OCI-LY1 (cell line): Measurements from ENCODE around the gene ACKR2.

Experiments
- H2AFZ ChIP-seq: fragments of 200-600 bp; sonication (generic), shearing (Covaris generic); 2 replicates; pipeline ENCODE4 v1.6.0; 2014; ENCODE audit warnings: antibody characterized with exemption, mild to moderate bottlenecking, low read length
- H3F3A ChIP-seq: fragments of 200-600 bp; sonication (generic), shearing (Covaris generic); 2 replicates; pipeline ENCODE4 v1.6.0; 2014; ENCODE audit warnings: mild to moderate bottlenecking, antibody characterized with exemption, low read length, moderate library complexity; ENCODE audit not compliant: insufficient read depth
- H3K27ac ChIP-seq: fragments of 200-600 bp; sonication (generic); 2 replicates; pipeline ENCODE4 v1.5.1; 2014; ENCODE audit warnings: low read length, mixed run types, mild to moderate bottlenecking, low read depth; ENCODE audit not compliant: poor library complexity, severe bottlenecking
- H3K27me3 ChIP-seq: fragments of 200-600 bp; sonication (generic); 2 replicates; pipeline ENCODE4 v1.6.0; 2014; ENCODE audit warnings: antibody characterized with exemption, mild to moderate bottlenecking, low read length, moderate library complexity; ENCODE audit not compliant: insufficient read depth
- H3K36me3 ChIP-seq: fragments of 200-600 bp; sonication (generic); 2 replicates; pipeline ENCODE4 v1.6.1; 2014; ENCODE audit warnings: mild to moderate bottlenecking, antibody characterized with exemption, low read length, moderate library complexity, mixed read lengths; ENCODE audit not compliant: insufficient read depth
- H3K4me1 ChIP-seq: fragments of 200-600 bp; sonication (generic); 2 replicates; pipeline ENCODE4 v1.5.1; 2014; ENCODE audit warnings: mild to moderate bottlenecking, low read length, moderate library complexity; ENCODE audit not compliant: insufficient read depth, severe bottlenecking
- H3K4me2 ChIP-seq: fragments of 200-600 bp; sonication (generic), shearing (Covaris generic); 2 replicates; pipeline ENCODE4 v1.6.1; 2014; ENCODE audit warnings: low read length
- H3K4me3 ChIP-seq: fragments of 200-600 bp; sonication (generic); 2 replicates; pipeline ENCODE4 v1.5.1; 2014; ENCODE audit warnings: low read length, low read depth, mild to moderate bottlenecking, mixed read lengths; ENCODE audit not compliant: poor library complexity, severe bottlenecking
- H3K79me2 ChIP-seq: fragments of 200-600 bp; shearing (Covaris generic); 2 replicates; pipeline ENCODE4 v1.6.1; 2016; ENCODE audit warnings: mixed run types, low read length, mixed read lengths; ENCODE audit not compliant: insufficient read depth
- H3K9ac ChIP-seq: fragments of 200-600 bp; sonication (generic), shearing (Covaris generic); 2 replicates; pipeline ENCODE4 v1.6.1; 2014; ENCODE audit warnings: mild to moderate bottlenecking, low read length, mixed read lengths
- H3K9me2 ChIP-seq: fragments of 200-600 bp; sonication (generic), shearing (Covaris generic); 2 replicates; pipeline ENCODE4 v1.6.1; 2014; ENCODE audit warnings: low read depth, mild to moderate bottlenecking, low read length, mixed read lengths
- H3K9me3 ChIP-seq: fragments of 200-600 bp; shearing (Covaris generic); 2 replicates; pipeline ENCODE4 v1.6.1; 2014; ENCODE audit warnings: low read length, mixed read lengths
- H4K20me1 ChIP-seq: fragments of 200-600 bp; sonication (generic), shearing (Covaris generic); 2 replicates; pipeline ENCODE4 v1.6.0; 2016; ENCODE audit warnings: mild to moderate bottlenecking, low read length; ENCODE audit not compliant: insufficient read depth
- EZH2 ChIP-seq: fragments of 200-600 bp; sonication (generic), shearing (Covaris generic); IDR thresholded peaks from 2 replicates; pipeline ENCODE4 v1.8.0; 2017; ENCODE audit warnings: borderline replicate concordance, mixed run types, mild to moderate bottlenecking, antibody characterized with exemption, low read length, moderate library complexity, mixed read lengths
- TF ChIP-seq, protein P1 (sequence below): fragments of 200-600 bp; sonication (generic), shearing (Covaris generic); IDR thresholded peaks from 2 replicates; pipeline ENCODE4 v1.5.1; 2017; ENCODE audit warnings: mild to moderate bottlenecking, antibody characterized with exemption, low read length, moderate library complexity, mixed read lengths

The ACKR2 gene

GRCh38 chr3:42814246-42814645 lies 5.0 kb downstream of the ACKR2 start:
- H3K9ac ChIP-seq = no peak overlapping the region
- no peaks in the 10 kb centered on the region for H3F3A ChIP-seq
- no peaks in the 10 kb centered on the region for H3K36me3 ChIP-seq
- H3K9me2 ChIP-seq = no peaks in the 10 kb centered on the region
- TF ChIP-seq, protein P1, sequence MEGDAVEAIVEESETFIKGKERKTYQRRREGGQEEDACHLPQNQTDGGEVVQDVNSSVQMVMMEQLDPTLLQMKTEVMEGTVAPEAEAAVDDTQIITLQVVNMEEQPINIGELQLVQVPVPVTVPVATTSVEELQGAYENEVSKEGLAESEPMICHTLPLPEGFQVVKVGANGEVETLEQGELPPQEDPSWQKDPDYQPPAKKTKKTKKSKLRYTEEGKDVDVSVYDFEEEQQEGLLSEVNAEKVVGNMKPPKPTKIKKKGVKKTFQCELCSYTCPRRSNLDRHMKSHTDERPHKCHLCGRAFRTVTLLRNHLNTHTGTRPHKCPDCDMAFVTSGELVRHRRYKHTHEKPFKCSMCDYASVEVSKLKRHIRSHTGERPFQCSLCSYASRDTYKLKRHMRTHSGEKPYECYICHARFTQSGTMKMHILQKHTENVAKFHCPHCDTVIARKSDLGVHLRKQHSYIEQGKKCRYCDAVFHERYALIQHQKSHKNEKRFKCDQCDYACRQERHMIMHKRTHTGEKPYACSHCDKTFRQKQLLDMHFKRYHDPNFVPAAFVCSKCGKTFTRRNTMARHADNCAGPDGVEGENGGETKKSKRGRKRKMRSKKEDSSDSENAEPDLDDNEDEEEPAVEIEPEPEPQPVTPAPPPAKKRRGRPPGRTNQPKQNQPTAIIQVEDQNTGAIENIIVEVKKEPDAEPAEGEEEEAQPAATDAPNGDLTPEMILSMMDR = no peak
- no peak for TF ChIP-seq EZH2
- H3K27ac ChIP-seq = no peak overlapping the region
- no peak overlapping the region for H3K4me3 ChIP-seq
- no peaks in the 10 kb centered on the region for H3K9me3 ChIP-seq
- H3K79me2 ChIP-seq = no peaks in the 10 kb centered on the region
- no peaks in the 10 kb centered on the region for H4K20me1 ChIP-seq
- H2AFZ ChIP-seq = no peak overlapping the region
- H3K4me2 ChIP-seq = no peak overlapping the region
- H3K27me3 ChIP-seq = peaks cover 4% of the 10 kb centered on the region; the same call in 1 of the 2 replicates
- H3K4me1 ChIP-seq = no peaks in the 10 kb centered on the region

DNA sequence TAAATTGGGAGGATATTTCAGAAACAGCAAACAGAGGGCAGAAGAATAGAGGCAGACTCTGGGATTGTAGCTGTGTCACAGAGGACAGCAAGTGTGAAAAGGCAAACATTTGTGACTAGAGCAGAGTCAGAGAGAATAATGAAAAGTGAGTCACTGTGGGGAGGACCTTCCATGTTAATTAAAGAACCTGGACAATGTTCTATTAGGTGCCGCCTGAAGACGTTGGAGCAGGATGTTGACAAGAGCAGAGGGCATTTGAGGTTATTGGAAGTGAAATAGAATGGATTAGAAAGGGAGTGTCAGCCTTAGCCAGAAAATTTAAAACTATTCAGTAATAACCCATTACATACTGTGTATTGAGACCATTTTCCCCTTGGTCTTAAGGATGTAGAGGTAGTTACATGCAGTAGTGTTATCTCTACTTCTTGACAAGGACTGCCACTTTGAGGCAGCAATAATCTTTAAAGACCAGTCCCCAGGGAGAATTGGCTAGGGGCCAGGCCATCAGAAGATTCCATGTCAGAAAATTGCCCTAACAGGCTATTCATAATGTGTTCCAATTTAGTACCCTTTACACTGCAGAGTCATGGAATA lies 5.8 kb downstream of the ACKR2 start:
- Histone ChIP-seq H3K9me2 (no peaks in the 10 kb centered on the region), H3K4me3 (no peak overlapping the region), H3K36me3 (no peaks in the 10 kb centered on the region), H4K20me1 (no peaks in the 10 kb centered on the region), H3K9me3 (no peaks in the 10 kb centered on the region), H3K27me3 (peaks cover 4% of the 10 kb centered on the region; the same call in 1 of the 2 replicates), H3K4me1 (no peaks in the 10 kb centered on the region), H3F3A (no peaks in the 10 kb centered on the region), H3K4me2 (no peak overlapping the region), H3K79me2 (no peaks in the 10 kb centered on the region), H3K9ac (no peak overlapping the region), H3K27ac (no peak overlapping the region), H2AFZ (no peak overlapping the region)
- TF ChIP-seq EZH2 = no peak
- TF ChIP-seq, protein P1 = no peak

GRCh38 chr3:42815826-42816225 lies 6.6 kb downstream of the ACKR2 start:
- Histone ChIP-seq H3K9me2 (no peaks in the 10 kb centered on the region), H3K79me2 (no peaks in the 10 kb centered on the region), H3K4me3 (no peak overlapping the region), H4K20me1 (no peaks in the 10 kb centered on the region), H2AFZ (no peak overlapping the region), H3K27ac (no peak overlapping the region), H3K4me2 (no peak overlapping the region), H3K27me3 (peaks cover 4% of the 10 kb centered on the region; the same call in 1 of the 2 replicates), H3K4me1 (no peaks in the 10 kb centered on the region), H3K9ac (no peak overlapping the region), H3K9me3 (no peaks in the 10 kb centered on the region), H3F3A (no peaks in the 10 kb centered on the region), H3K36me3 (no peaks in the 10 kb centered on the region)
- TF ChIP-seq, protein P1 = no peak
- no peak for TF ChIP-seq EZH2
